ENCODE results near the gene MST1. TPM values are rescaled to one million over a fixed set of nuclear protein-coding genes. Genes with fewer than 3 reads are reported as not detected.

Gene MST1
- total RNA-seq, 1 experiment from 2014 or later: 3.3 TPM

DNA sequence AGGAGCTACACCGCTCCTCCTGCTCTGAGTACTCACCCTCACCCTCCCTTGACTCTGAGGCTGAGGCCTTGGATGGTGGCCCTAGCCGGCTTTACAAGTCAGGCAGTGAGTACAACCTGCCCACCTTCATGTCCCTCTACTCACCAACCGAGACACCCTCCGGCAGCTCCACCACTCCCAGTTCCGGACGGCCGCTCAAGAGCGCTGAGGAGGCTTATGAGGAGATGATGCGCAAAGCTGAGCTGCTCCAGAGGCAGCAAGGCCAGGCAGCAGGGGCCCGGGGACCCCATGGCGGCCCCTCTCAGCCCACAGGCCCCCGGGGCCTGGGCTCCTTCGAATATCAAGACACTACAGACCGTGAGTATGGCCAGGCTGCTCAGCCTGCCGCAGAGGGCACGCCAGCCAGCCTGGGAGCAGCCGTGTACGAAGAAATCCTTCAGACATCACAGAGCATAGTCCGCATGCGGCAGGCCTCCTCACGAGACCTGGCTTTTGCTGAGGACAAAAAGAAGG, 36.3 kb downstream of the MST1 start:
- H3K9me3 ChIP-seq (replicated peaks): no peaks in the 10 kb centered on the region
- H3K4me3 ChIP-seq: no peak overlapping the region
- H3K36me3 ChIP-seq: no peaks in the 10 kb centered on the region
- H3K27ac ChIP-seq: no peak overlapping the region
- H3K27me3 ChIP-seq: no peaks in the 10 kb centered on the region
- no peak for DNase-seq
- no peaks in the 10 kb centered on the region; the same call in 1 of the 2 replicates for H3K4me1 ChIP-seq

DNA sequence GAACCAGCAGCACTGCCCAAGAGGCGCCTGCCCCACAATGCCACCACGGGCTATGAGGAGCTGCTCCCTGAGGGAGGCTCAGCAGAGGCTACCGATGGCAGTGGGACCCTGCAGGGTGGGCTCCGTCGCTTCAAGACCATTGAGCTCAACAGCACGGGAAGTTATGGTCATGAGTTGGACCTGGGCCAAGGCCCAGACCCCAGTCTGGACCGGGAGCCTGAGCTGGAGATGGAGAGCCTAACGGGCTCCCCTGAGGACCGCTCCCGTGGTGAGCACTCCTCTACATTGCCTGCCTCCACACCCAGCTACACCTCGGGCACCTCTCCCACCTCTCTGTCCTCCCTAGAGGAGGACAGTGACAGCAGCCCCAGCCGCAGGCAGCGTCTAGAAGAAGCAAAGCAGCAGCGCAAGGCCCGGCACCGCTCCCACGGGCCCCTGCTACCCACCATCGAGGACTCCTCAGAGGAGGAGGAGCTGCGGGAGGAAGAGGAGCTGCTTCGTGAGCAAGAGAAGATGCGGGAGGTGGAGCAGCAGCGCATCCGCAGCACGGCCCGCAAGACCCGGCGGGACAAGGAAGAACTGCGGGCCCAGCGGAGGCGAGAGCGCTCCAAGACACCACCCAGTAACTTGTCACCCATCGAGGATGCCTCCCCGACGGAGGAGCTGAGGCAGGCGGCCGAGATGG, 36.9 kb downstream of the MST1 start:
- no peaks in the 10 kb centered on the region for H3K36me3 ChIP-seq
- no peaks in the 10 kb centered on the region for H3K9me3 ChIP-seq (replicated peaks)
- no peak overlapping the region for H3K4me3 ChIP-seq
- no peaks in the 10 kb centered on the region for H3K27me3 ChIP-seq
- no peak overlapping the region for H3K27ac ChIP-seq
- no peaks in the 10 kb centered on the region; the same call in 1 of the 2 replicates for H3K4me1 ChIP-seq
- no peak for DNase-seq

DNA sequence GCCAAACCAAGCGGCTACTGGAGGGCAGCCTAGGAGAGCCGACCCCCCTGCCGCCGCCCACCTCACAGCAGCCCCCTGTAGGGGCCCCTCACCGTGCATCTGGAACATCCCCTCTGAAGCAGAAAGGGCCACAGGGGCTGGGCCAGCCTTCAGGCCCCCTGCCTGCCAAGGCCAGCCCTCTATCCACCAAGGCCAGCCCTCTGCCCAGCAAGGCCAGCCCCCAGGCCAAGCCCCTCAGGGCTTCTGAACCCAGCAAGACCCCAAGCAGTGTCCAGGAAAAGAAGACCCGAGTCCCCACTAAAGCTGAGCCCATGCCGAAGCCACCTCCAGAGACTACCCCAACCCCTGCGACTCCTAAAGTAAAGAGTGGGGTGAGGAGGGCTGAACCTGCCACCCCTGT, 38.6 kb downstream of the MST1 start:
- Histone ChIP-seq H3K9me3 (replicated peaks) (no peaks in the 10 kb centered on the region), H3K27me3 (no peaks in the 10 kb centered on the region), H3K4me1 (no peaks in the 10 kb centered on the region), H3K36me3 (no peaks in the 10 kb centered on the region), H3K4me3 (no peak overlapping the region), H3K27ac (no peak overlapping the region)
- no peak for DNase-seq

DNA sequence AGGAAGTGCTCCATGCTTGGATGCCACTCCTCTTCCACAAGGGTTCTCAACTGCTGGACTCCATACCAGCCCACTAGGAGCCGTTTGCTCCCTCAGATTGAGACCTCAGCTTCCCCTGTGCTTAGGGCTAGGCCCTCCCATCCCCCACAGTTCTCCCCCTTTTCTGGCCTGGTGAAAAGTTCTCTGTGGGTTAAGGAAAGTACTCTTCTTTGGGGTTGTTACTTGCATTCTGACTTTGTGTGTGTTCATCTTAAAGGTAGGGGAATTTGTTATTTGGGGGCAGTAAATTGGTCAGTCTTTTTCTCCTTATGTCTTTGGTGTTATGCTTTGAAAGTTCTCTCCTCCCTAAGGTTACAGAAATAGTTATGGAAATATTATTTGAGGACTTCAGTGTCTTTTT, 39.1 kb downstream of the MST1 start:
- Histone ChIP-seq H3K4me1 (no peaks in the 10 kb centered on the region), H3K9me3 (replicated peaks) (no peaks in the 10 kb centered on the region), H3K27me3 (no peaks in the 10 kb centered on the region), H3K27ac (no peak overlapping the region), H3K4me3 (no peak overlapping the region), H3K36me3 (no peaks in the 10 kb centered on the region)
- no peak for DNase-seq

GRCh38 chr3:49649576-49649975, 39.7 kb downstream of the MST1 start:
- no peak overlapping the region for H3K27ac ChIP-seq
- no peak for DNase-seq
- H3K36me3 ChIP-seq: no peaks in the 10 kb centered on the region
- H3K9me3 ChIP-seq (replicated peaks): no peaks in the 10 kb centered on the region
- no peak overlapping the region for H3K4me3 ChIP-seq
- H3K4me1 ChIP-seq: no peaks in the 10 kb centered on the region
- no peaks in the 10 kb centered on the region for H3K27me3 ChIP-seq

GRCh38 chr3:49648354-49649019, 40.8 kb downstream of the MST1 start:
- H3K4me1 ChIP-seq: no peaks in the 10 kb centered on the region

DNA sequence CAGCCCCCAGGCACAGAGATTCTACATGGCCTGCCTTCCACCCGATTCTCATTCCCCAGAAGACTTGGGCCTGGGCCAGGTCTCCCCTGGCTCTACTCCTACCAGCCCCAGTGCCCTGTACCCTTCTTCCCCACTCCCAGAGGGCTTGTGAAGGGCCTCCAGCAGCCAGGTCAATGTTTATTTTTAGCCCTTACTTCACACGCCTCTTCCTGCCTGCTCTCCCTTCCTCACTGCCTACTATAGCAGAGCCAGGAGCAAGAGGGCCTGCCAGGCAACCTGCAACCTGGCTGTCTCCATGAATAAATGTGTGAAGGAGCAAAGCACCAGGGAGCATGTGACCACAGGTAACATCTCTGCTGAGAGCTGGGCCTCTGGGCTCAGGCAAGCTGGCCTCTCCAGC, 41.5 kb downstream of the MST1 start:
- no peak overlapping the region for H3K27ac ChIP-seq
- no peak for DNase-seq
- H3K9me3 ChIP-seq (replicated peaks): no peaks in the 10 kb centered on the region
- H3K4me1 ChIP-seq: no peaks in the 10 kb centered on the region
- H3K36me3 ChIP-seq: no peaks in the 10 kb centered on the region
- H3K27me3 ChIP-seq: no peaks in the 10 kb centered on the region
- H3K4me3 ChIP-seq: no peak overlapping the region

More at GRCh38 chr3:49648354-49649019, 40.8 kb downstream of the MST1 start:
- Histone ChIP-seq H3K4me3 (no peak overlapping the region), H3K27ac (no peak overlapping the region), H3K27me3 (no peaks in the 10 kb centered on the region), H3K36me3 (no peaks in the 10 kb centered on the region), H3K9me3 (replicated peaks) (no peaks in the 10 kb centered on the region)
- no peak for DNase-seq

- Histone ChIP-seq H3K27me3 (no peaks in the 10 kb centered on the region), H3K4me3 (no peak overlapping the region), H3K36me3 (no peaks in the 10 kb centered on the region), H3K4me1 (no peaks in the 10 kb centered on the region), H3K27ac (no peak overlapping the region), H3K9me3 (replicated peaks) (no peaks in the 10 kb centered on the region)
- DNase-seq: no peak
Measured at GRCh38 chr3:49646236-49646635, 43.0 kb downstream of the MST1 start.

DNA sequence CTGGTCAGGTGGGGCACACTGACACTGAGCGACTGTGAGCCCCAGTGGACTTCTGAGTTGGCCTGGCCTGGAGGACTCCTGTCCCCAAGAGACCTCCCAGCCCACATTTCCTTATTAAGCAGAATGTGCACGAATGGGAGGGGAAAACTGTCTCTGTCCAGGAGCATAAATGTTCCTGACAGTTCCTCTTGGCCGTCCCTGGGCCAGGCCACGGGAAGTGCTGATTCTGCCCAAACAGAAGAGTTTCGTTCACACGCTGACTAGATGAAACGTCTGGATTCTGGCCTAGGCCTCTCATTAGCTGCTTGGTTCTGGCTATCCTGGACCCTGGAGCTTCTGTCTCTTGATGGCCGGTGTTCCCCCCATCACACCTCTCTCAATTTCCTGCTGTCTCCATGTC, 44.6 kb downstream of the MST1 start:
- Histone ChIP-seq H3K9me3 (replicated peaks) (no peaks in the 10 kb centered on the region), H3K27ac (no peak overlapping the region), H3K4me3 (no peak overlapping the region), H3K27me3 (no peaks in the 10 kb centered on the region), H3K36me3 (no peaks in the 10 kb centered on the region), H3K4me1 (no peaks in the 10 kb centered on the region)
- DNase-seq: no peak

DNA sequence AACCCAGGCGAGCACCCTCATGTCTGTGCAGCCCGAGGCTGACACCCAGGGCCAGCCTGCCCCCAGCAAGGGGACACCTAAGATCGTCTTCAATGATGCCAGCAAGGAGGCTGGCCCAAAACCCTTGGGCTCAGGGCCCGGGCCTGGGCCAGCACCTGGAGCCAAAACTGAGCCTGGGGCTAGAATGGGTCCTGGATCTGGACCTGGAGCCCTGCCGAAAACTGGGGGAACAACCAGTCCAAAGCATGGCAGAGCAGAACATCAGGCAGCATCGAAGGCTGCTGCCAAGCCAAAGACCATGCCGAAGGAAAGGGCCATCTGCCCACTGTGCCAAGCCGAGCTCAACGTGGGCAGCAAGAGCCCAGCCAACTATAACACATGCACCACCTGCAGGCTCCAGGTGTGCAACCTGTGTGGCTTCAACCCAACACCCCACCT, 46.5 kb downstream of the MST1 start:
- no peaks in the 10 kb centered on the region for H3K9me3 ChIP-seq (replicated peaks)
- no peak for DNase-seq
- H3K27ac ChIP-seq: no peak overlapping the region
- H3K36me3 ChIP-seq: no peaks in the 10 kb centered on the region
- no peak overlapping the region for H3K4me3 ChIP-seq
- no peaks in the 10 kb centered on the region for H3K27me3 ChIP-seq
- no peaks in the 10 kb centered on the region for H3K4me1 ChIP-seq

- Histone ChIP-seq H3K36me3 (no peaks in the 10 kb centered on the region), H3K9me3 (replicated peaks) (no peaks in the 10 kb centered on the region), H3K4me3 (no peak overlapping the region), H3K27me3 (no peaks in the 10 kb centered on the region), H3K4me1 (no peaks in the 10 kb centered on the region), H3K27ac (no peak overlapping the region)
- DNase-seq: no peak
Measured at GRCh38 chr3:49641921-49642707, 47.2 kb downstream of the MST1 start.

- H3K27me3 ChIP-seq: no peaks in the 10 kb centered on the region
- DNase-seq: no peak
- H3K4me1 ChIP-seq: no peaks in the 10 kb centered on the region
- H3K9me3 ChIP-seq (replicated peaks): no peaks in the 10 kb centered on the region
- no peak overlapping the region for H3K27ac ChIP-seq
- H3K36me3 ChIP-seq: no peaks in the 10 kb centered on the region
- H3K4me3 ChIP-seq: no peak overlapping the region
Measured at GRCh38 chr3:49641292-49641691, 48.0 kb downstream of the MST1 start.

- Histone ChIP-seq H3K4me3 (no peak overlapping the region), H3K36me3 (no peaks in the 10 kb centered on the region)
- DNase-seq: no peak
Measured at GRCh38 chr3:49639551-49639950, 49.7 kb downstream of the MST1 start.

GRCh38 chr3:49638445-49638844, 50.8 kb downstream of the MST1 start:
- no peak for DNase-seq

More at GRCh38 chr3:49639551-49639950, 49.7 kb downstream of the MST1 start:
- Histone ChIP-seq H3K4me1 (no peaks in the 10 kb centered on the region), H3K9me3 (replicated peaks) (no peaks in the 10 kb centered on the region), H3K27me3 (no peaks in the 10 kb centered on the region), H3K27ac (no peak overlapping the region)

More at GRCh38 chr3:49638445-49638844, 50.8 kb downstream of the MST1 start:
- no peaks in the 10 kb centered on the region for H3K36me3 ChIP-seq
- no peaks in the 10 kb centered on the region for H3K4me1 ChIP-seq
- H3K27me3 ChIP-seq: no peaks in the 10 kb centered on the region
- no peaks in the 10 kb centered on the region for H3K9me3 ChIP-seq (replicated peaks)
- no peak overlapping the region for H3K27ac ChIP-seq
- no peak overlapping the region for H3K4me3 ChIP-seq

All from SJCRH30 (cell line).